Endothelial cell (in vitro differentiated cells): Measurements from ENCODE around the gene ZNF687. TPM values are rescaled to one million over a fixed set of nuclear protein-coding genes. Genes with fewer than 3 reads are reported as not detected.

ENCODE experiments used
- DNase-seq: peaks from one replicate; pipeline ENCODE4 v3.0.0; 2021; ENCODE audit warnings: low spot score
- H3K27ac Mint-ChIP-seq: one replicate; pipeline ENCODE4 v1.8.0; 2021; ENCODE audit warnings: mixed read lengths, inconsistent platforms; ENCODE audit not compliant: unreplicated experiment
- H3K27me3 Mint-ChIP-seq: one replicate; pipeline ENCODE4 v1.8.0; 2021; ENCODE audit warnings: mild to moderate bottlenecking, moderate library complexity, mixed read lengths, inconsistent platforms; ENCODE audit not compliant: unreplicated experiment
- H3K36me3 Mint-ChIP-seq: one replicate; pipeline ENCODE4 v1.8.0; 2021; ENCODE audit warnings: mild to moderate bottlenecking, low read depth, mixed read lengths, inconsistent platforms; ENCODE audit not compliant: unreplicated experiment
- H3K4me1 Mint-ChIP-seq: one replicate; pipeline ENCODE4 v1.8.0; 2021; ENCODE audit warnings: mild to moderate bottlenecking, mixed read lengths, inconsistent platforms; ENCODE audit not compliant: unreplicated experiment
- H3K4me3 Mint-ChIP-seq: one replicate; pipeline ENCODE4 v1.8.0; 2021; ENCODE audit warnings: mild to moderate bottlenecking, mixed read lengths, inconsistent platforms; ENCODE audit not compliant: unreplicated experiment
- H3K9me3 Mint-ChIP-seq: one replicate; pipeline ENCODE4 v1.8.0; 2021; ENCODE audit warnings: mixed read lengths, inconsistent platforms; ENCODE audit not compliant: unreplicated experiment
- total RNA-seq: library from RNA; stranded (reverse); fragmentation: NEBNext Ultra II Directional; extraction: Animal tissue kit (Norgen Biotek cat#: 25700); gene quantifications from one replicate; pipeline ENCODE4 v1.2.1, GENCODE V29; 2021; ENCODE audit not compliant: unreplicated experiment
- TF ChIP-seq, protein P1 (sequence below): fragments of 200-600 bp; sonication (generic); IDR thresholded peaks from one replicate; pipeline ENCODE4 v1.5.0; 2021; ENCODE audit warnings: antibody characterized with exemption; ENCODE audit not compliant: unreplicated experiment

ZNF687 gene
- total RNA-seq, 1 donor from 2014 or later: 29.9 TPM

DNA sequence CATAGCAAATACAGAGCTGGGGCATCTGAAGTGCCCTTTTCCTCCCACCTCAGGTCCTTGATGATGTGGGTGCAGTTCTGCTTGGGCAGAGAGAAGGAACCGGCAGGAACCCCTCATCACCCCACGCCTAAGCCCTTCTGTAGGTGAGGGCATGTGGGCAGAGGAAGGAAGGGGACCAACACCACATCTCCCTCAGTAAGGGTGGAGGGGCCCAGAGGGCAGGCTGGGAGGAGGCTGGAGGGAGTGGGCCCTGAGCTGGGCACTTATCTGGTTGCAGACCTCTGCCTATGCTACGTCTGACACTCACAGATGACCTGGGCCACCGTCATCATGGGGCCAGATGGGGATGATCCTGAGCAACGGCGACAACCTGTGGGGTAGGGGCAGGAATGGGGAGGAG, 11.0 kb downstream of the ZNF687 start:
- H3K27ac Mint-ChIP-seq: no peak overlapping the region

DNA sequence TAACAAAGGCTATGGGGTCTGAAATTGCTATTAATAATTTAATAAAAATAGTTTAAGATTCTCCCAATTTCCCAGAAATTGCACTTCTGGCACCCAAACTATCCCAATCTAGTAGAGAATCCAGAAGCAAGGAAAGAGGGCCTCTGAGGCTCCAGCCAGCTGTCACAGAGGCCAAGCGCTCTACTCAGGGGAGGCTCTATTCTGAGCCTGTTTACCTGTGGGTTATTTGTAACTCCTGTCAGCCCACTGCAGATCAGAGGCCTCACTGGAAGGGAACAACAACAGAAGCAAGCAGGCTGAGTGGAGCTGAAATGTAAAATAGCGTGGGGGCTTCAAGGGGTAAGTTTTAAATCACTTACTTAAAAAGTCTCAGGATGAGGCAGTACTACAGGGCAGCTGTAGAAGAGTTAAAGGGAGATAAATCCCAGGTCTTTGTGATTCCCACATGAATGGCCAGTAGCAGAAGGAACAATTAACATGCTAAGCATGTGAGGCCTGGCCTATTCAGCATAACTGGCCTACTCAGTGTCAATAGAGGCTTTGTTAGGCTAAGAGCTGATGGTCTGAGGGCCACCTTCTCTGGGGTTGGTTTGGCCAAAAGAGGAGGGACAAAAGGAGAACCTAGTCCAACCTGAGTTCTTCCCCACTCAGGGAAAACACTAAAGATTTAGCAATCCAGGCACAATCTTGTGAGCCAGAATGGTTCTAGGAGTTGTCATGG, 12.8 kb downstream of the ZNF687 start:
- Mint-ChIP-seq H3K27ac (peak overlapping the region; percentile 57), H3K36me3 (peaks cover 35% of the 10 kb centered on the region)

More for the DNA sequence above, 11.0 kb downstream of the ZNF687 start:
- Mint-ChIP-seq H3K4me1 (peaks cover 15% of the 10 kb centered on the region), H3K4me3 (no peak overlapping the region), H3K36me3 (peaks cover 26% of the 10 kb centered on the region), H3K27me3 (peaks cover 20% of the 10 kb centered on the region), H3K9me3 (no peaks in the 10 kb centered on the region)
- TF ChIP-seq, protein P1, sequence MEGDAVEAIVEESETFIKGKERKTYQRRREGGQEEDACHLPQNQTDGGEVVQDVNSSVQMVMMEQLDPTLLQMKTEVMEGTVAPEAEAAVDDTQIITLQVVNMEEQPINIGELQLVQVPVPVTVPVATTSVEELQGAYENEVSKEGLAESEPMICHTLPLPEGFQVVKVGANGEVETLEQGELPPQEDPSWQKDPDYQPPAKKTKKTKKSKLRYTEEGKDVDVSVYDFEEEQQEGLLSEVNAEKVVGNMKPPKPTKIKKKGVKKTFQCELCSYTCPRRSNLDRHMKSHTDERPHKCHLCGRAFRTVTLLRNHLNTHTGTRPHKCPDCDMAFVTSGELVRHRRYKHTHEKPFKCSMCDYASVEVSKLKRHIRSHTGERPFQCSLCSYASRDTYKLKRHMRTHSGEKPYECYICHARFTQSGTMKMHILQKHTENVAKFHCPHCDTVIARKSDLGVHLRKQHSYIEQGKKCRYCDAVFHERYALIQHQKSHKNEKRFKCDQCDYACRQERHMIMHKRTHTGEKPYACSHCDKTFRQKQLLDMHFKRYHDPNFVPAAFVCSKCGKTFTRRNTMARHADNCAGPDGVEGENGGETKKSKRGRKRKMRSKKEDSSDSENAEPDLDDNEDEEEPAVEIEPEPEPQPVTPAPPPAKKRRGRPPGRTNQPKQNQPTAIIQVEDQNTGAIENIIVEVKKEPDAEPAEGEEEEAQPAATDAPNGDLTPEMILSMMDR: no peak
- DNase-seq: no peak

DNA sequence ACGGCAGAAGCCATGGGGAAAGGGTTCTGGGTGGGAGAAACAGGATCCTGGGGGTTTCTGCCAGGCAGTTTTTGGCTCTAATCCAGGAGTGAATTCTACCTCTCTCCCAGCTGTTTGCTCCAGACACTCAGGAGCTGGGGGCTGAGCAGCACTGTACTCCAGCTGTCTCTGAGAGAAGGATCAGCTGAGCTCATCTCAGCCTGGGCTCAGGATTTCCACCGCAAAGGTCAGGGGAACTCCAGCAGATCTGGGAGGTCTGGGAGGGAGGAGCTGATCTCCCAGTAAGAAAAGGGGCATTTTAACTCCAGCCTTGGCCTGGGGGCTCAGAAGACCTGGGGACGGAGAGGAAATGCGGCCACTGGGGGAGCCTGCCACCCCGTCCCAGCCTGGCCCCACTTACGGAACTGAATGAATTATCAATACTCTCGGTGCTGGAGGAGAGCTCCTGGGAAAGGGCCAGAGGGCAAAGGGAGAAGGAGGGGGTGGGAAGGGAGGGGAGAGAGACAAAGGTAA, 27.8 kb downstream of the ZNF687 start:
- DNase-seq: no peak
- Mint-ChIP-seq H3K4me1 (peaks cover 29% of the 10 kb centered on the region), H3K4me3 (no peak overlapping the region), H3K27ac (no peak overlapping the region), H3K9me3 (no peaks in the 10 kb centered on the region), H3K27me3 (peaks cover 4% of the 10 kb centered on the region), H3K36me3 (peaks cover 66% of the 10 kb centered on the region)
- TF ChIP-seq, protein P1: no peak

More for the DNA sequence above, 12.8 kb downstream of the ZNF687 start:
- Mint-ChIP-seq H3K4me1 (peaks cover 15% of the 10 kb centered on the region), H3K9me3 (no peaks in the 10 kb centered on the region), H3K27me3 (peaks cover 13% of the 10 kb centered on the region), H3K4me3 (no peak overlapping the region)
- DNase-seq: no peak
- TF ChIP-seq, protein P1: no peak

DNA sequence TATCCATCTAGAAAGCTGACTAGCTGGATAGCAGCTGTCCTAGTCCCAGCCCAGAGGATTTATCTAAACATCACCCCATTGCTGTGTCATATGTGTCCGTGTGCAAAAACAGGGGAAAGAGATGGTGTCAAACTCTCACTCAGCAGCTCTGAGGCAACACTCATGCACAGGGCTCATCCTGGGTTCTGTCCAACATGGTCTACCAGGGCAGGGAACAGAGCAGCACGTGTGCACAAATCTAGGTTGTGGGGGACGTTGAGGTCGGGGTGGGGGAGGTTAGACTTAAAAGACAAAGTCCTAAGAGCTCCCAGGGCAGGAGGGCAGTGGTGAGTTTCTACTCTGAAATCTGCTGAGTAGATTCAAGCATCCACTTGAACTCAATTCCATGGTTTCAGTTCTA, 28.9 kb downstream of the ZNF687 start:
- no peak for DNase-seq
- Mint-ChIP-seq H3K27ac (peak overlapping the region; percentile 15), H3K4me1 (peaks cover 29% of the 10 kb centered on the region), H3K9me3 (no peaks in the 10 kb centered on the region), H3K36me3 (peaks cover 65% of the 10 kb centered on the region), H3K27me3 (peaks cover 2% of the 10 kb centered on the region), H3K4me3 (no peak overlapping the region)
- TF ChIP-seq, protein P1: no peak

DNA sequence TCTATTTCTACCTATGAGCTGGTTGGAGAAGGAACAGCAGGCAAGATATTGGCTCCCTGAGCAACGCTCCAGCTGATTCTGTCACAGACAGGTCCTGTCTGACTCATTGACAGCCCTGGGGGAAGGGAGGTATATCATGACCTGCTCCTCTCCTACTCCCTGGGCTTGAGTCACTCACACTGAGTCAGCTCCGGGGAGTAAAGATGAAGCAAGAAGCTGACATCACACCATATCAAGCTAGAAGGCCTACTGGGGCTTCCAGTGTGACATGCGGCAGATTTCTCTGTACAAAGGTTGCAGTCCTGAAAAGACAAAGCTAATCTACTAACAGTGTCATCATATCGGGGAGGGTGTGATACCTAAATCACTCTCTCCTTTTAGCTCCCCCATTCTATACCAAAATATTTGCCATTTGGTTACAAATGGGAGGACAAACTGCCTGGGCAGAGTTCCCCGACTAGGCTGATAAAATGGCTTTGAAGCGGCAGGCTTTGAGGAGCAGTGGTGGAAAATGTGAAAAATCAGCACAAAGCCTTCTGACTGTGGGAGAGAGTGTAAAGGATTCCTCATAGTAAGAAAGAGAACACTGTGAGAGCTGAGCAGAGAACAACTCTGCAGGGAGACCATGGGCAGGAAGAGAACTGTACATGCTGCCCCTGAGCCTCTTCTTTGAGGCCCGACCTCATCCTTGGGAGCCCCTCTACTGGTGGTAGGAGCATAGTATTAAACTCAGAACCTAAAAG, 29.7 kb downstream of the ZNF687 start:
- H3K27ac Mint-ChIP-seq: peak overlapping the region; percentile 15
- no peak overlapping the region for H3K4me3 Mint-ChIP-seq
- TF ChIP-seq, protein P1: no peak
- H3K9me3 Mint-ChIP-seq: no peaks in the 10 kb centered on the region
- DNase-seq: no peak
- H3K4me1 Mint-ChIP-seq: peaks cover 29% of the 10 kb centered on the region
- H3K27me3 Mint-ChIP-seq: peaks cover 2% of the 10 kb centered on the region
- H3K36me3 Mint-ChIP-seq: peaks cover 66% of the 10 kb centered on the region
